GM12872 (cell line): ENCODE results near the gene HAND2.

ENCODE experiments used
- TF ChIP-seq, protein P1 (sequence below): IDR thresholded peaks from 3 replicates; pipeline ENCODE4 v1.5.1; 2011; ENCODE audit warnings: low read depth, mild to moderate bottlenecking, low read length, moderate library complexity; ENCODE audit not compliant: insufficient read depth

HAND2 gene

DNA sequence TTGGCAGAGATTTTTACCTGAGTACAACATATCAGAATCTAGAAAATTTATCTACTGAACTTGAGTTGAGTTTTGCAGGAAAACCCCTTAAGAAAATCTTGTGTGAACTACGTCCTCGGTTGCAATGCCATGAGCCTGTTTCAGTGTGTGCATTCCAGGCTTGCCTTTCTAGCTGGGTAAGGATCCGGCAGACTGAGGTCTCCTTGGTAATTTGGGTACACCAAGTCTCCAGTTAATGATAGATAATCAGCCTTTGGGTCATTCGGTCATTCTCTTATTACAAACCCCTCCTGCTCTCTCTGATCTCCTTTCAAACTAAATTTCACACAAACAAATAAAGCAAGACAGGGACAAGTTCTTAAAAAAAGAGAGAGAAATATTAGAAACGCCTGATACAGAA is 5.9 kb upstream of the HAND2 start:
- TF ChIP-seq, protein P1, sequence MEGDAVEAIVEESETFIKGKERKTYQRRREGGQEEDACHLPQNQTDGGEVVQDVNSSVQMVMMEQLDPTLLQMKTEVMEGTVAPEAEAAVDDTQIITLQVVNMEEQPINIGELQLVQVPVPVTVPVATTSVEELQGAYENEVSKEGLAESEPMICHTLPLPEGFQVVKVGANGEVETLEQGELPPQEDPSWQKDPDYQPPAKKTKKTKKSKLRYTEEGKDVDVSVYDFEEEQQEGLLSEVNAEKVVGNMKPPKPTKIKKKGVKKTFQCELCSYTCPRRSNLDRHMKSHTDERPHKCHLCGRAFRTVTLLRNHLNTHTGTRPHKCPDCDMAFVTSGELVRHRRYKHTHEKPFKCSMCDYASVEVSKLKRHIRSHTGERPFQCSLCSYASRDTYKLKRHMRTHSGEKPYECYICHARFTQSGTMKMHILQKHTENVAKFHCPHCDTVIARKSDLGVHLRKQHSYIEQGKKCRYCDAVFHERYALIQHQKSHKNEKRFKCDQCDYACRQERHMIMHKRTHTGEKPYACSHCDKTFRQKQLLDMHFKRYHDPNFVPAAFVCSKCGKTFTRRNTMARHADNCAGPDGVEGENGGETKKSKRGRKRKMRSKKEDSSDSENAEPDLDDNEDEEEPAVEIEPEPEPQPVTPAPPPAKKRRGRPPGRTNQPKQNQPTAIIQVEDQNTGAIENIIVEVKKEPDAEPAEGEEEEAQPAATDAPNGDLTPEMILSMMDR, result no peak

DNA sequence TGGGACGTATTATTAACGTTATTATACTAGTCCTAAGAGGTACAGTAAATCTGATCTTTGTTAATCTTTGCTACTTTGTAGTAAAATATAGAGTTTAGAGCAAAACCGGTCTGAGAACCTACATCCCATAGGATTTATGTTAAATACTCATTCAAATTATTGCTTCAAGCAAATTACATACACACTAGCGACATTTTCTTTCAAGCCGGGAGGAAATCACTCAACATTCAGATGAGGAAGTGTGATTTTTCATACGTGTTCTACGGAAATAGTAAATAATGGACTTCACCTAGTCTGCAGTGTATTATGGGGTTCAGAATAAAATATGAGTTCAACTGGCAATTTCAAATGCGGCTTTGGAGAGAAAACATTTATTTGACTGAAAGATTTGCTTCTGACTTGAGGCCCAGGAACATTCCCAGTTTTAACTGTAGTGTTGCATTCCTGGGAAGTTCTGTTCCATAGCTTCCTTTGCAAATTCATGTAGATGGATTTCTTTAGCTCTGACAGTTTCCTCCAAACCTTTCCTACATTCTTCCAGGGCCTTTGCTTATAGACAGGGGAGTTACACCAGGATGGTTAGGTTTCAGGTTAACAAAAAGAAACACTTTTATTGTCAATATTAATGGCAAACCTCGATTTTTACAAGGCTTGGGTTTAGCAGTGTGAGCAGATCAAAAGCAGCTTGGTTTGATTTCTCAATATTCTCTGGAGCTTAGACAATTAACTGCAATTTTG is 5.3 kb upstream of the HAND2 start:
- TF ChIP-seq, protein P1, result no peak

DNA sequence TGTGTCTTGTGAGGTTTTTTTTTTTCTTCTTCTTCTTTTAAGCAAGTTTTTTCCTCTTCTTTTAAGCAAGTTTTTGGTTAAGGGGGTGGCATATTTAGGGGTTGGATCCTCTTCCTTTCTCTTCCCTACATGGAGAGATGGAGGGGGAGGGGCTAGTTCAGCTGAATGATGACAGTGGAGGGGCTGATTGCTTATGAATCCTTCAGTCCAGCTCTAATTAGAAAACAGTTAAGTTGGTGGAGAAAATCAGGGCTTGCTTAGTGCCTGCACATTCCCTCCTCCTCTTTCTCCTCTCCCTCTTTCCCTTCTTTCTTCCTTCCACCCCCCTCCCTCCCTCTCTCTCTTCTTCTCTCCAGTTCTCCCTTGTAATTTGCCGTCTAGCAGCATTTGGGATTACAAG is 4.4 kb upstream of the HAND2 start:
- TF ChIP-seq, protein P1, result no peak

DNA sequence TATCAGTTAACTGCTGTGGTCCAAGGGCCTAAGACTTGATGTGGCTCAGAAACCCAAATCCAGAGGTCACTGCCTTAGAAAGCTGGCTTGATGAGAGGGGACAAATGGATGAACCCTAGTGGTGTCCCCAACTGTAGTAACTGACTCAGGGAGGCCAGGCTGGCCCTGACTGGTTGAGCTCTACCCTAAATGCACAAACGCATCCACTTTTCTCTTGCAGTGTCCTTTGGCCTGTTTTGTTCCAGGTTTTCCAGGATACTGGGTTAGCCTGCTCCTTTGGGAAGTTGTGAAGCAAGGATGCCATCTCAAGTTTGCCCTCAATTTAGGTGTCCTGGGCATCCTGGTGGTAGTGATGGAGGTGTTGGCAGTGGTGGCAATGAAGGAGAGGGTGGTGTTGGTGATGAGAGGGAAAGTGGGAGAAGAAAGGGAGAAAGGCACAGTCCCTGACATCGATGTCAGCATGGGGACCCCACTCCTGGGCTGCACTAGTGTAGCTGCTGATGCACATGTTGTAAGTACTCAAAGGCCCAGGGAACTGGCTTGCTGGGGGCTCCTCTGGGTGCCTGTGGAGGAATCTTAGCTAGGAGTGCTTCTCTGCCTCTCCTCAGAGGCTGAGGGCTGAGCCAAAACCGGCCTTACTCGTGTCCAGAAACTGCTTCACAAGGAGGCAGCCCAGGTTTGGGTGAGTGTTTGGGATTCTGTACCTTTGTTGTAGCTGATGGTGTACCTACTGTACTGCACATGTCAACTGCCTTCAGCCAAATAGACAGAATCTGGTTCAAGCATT is 2.9 kb upstream of the HAND2 start:
- TF ChIP-seq, protein P1, result no peak

DNA sequence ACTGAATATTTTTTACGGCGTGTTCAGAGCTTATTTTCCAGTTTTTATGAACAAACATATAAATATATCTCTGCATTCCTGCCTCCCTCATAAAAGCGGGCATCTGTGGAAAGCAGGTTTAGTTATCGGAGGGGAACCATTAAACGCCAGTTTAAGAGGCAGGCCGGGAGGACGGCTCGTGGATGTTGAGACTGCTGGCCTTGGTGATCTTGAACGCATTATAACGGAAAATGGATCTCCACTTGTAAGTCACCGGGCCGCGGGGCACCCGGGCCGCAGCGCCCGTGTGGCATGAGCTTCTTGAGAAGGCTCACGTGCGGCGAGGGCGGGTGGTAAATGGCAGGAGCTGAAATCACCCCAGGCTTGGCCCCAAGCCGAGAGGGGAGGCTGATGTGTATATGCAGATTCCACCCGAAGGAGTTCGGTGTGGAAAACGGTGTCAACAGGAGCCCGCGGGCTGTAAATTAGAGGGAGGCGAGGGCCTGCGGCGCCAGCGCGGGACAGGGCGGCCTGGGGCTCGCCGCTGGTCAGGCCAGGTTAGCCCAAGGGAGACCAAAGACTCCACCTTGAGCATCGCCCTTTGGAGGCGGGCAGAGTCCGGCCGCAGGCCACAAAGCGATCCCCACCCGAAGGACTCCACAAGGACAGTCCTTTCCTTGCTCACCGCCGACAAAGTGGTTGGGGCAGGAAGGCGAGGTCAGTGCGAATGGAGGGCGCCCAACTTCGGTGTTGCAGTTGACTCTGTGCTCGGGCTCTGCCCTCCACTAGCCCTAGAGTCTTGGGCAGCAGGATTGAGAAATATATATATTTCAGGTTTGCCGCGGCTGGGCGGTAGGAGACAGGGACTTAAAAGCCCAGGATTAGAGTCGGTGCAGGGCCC is 1.3 kb upstream of the HAND2 start:
- TF ChIP-seq, protein P1, result no peak

DNA sequence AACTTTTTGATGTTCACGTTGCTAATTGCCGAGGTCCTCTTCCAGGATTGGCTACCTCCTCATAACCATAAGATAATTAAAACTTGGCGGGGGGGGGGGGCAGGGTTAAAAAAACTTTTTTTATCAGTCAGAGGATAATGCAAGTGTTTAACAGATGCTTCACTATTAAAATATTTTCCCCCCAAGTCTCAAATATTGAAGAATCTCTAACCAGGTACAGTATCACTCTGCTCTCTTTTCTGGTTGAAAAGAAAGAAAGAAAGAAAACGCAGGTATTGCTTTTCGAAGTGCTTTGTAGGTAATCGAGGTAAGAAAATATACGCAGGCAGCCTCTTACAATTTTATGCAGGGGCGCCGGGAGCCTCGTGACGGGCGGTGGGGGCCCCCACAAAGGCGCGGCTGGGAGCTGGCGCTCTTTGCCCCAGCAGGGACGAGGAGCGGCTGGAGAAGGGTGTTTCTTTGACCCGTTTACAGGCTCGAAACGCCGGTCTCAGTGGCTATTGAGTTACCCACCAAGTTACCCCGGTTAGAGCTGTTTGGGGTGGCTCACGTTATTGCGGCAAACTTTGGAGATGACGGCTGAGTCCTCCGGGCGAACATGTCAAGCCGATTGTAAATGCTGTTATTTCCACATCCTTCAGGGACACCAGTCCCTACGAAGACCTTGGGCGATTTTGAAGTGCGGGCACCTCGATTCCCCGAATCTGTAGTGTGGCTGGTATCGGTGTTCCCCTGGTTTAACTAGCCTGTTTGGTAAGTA is 477 bp upstream of the HAND2 start:
- TF ChIP-seq, protein P1, result no peak
